Measurements from ENCODE around the gene ZNF839.
"Not testable (repeated sequence)": the region's sequence is repeated elsewhere in the genome, so short reads cannot be mapped to it uniquely, and the experiment has no call there.

Gene ZNF839

DNA sequence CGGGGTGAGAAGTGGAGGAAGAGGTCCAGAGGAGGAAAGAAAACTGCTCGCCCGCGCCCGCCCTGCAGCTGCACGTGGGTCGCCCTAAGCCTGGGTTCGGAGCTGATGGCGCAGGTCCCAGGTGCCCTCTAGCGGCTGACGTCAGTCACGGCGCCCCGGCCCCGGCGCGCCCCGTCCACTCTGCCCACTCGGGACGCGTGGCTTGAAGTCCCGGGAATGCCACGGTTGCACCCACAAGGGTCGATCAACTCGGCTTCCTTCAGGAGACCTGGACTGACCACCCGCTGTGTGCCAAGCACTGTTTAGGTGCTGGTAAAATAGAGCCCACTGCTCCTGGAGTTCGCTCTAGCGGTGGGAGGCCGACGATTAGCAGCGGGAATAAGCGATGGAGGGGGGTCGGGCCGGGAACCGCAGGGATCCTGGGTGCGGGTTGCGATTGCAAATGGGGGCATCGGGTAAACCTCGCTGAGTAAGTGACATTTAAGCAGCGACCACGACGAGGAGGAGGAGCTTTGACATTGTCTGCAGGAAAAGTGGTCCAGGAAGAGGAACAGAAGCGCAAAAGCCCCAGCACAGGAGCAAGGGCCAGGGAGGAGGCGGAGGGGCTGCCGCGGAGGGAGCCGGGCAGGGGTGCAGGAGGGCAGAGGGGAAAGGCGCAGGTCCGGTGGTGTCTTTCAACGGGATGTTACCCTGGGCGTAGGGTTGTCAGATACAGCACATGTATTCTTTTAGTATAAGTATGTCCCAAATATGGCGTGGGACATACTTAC is 5.1 kb upstream of the ZNF839 start:
- peak; percentile 58 for DNase-seq (ENCODE audit: low read depth)

DNA sequence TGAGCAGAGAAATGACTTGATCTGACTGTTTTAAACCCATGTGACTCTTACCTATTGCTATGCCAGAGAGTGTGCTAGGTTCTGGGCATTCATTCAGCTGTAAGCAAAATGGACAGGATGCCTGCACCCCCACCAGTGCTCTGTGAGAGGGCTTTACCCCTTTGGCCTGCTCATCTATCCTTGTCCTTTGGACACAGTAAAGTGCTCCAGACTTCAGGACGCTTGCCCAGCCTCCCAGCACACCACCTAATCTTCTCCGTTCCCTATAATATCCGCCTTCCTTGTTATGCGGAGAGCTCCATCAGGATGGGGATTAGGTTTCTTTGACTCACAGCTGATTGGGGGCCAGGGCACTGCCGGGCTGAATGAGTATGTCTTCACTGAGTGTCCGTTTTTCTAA is 4.4 kb upstream of the ZNF839 start:
- no peak for DNase-seq (ENCODE audit: low read depth)

DNA sequence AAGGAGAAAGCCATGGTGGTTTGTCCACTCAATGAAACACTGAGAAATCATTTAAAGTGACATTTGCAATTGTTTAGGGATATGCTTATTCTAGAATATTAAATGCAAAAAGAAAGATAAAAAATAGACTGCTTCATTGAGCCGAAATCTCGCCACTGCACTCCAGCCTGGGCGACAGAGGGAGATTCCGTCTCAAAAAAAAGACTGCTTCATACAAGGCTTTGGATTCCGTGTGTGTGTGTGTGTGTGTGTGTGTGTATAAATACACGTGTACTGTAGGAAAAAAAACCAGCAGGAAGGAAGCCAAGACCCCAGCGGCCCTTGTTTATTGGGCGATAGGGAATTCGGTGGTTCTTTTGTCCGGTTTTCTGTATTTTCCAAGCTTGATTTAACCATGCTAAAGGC is 3.2 kb upstream of the ZNF839 start:
- DNase-seq (ENCODE audit: low read depth): no peak

DNA sequence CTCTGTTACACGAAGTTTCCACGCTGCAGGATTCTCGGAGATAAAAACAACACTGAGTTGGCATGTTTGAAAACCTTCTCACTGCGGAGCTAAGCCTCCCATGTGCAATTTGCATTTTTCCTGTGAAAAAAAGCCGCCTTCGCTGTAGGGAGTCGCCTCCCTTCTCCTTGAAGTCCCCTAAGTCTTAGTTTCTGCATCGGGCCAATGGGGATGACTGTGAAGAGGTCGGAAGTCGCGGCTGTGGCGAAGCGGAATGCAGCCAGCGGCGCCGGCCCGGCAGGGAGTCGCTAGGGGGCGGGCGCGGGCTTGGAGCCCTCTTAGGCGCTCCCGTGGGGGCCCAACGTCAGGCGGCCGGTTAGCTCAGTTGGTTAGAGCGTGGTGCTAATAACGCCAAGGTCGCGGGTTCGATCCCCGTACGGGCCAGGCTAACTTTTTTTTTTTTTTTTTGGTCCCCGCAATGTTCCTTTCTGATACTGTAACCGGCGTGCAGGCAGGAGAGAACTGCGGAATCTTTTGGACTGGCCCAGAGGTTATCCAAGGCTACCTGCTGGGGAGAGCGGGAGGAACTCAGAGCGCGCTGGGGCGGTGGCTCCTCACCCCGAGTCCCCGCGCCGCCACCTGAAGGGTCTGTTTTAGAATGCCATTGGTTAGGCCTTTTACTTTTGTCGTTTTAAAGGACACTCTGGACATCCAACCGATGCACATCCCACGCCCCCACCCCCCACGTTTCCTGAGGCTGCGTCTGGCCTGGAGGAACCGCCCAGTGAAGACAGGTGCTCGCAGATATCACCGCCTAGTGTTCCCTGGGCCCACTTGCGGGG is 2.6 kb upstream of the ZNF839 start:
- peak; percentile 79 for DNase-seq (ENCODE audit: low read depth)

DNA sequence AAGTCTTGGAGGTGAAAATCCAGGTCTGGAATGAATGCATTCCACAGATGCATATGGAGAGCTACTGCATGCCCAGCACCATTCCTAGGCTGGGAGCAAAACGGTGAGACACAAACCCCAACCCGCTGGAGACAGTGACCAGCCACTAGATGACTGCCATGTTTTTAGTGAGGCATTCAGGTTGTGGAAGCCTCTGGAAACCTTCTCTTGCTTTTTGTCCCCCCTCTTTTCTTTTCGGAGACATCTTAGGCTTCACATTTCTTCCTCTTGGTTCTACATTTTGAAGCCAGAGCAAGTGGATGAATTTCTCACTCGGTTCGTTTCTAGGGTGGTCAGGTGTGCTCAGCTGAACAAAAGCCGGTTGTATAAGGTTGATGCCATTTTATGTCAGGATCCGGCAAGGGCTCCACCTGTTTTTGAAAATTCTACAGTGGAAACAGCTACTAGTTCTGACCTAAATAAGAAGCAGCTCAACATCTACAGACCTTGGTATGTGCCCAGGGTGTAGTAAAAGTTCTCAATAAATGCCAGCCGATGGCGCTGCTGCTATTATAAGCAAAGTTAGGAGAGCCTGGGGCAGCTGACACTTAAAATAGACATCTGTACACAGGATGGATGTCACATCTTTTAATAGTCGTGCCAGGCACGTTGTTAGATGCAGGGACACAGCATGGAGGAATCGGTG is 1.8 kb upstream of the ZNF839 start:
- no peak for DNase-seq (ENCODE audit: low read depth)

DNA sequence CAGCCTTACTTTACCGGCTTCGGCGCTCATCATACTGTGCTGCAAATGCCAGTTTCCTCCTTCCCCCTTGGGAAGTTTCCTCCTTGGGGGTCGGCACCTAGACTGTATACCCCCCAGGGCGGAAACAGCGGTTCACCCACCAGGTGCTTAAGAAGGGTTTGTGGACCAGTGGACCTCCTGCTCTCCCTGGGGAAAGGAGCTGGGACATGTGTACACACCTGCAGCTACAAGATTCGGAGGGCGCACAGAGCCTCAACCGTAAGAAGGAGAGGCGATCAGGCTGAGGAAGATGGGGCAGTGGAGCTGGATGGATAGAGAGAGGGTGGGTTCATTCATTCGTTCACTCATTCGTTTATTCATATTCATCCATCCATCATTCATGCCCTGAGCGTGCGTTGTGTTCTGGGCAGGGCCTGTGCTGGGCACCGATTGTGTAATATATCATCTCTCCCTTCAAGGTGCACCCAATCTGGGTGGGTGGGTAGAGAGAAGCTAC is 717 bp upstream of the ZNF839 start:
- DNase-seq (ENCODE audit: low read depth): no peak

DNA sequence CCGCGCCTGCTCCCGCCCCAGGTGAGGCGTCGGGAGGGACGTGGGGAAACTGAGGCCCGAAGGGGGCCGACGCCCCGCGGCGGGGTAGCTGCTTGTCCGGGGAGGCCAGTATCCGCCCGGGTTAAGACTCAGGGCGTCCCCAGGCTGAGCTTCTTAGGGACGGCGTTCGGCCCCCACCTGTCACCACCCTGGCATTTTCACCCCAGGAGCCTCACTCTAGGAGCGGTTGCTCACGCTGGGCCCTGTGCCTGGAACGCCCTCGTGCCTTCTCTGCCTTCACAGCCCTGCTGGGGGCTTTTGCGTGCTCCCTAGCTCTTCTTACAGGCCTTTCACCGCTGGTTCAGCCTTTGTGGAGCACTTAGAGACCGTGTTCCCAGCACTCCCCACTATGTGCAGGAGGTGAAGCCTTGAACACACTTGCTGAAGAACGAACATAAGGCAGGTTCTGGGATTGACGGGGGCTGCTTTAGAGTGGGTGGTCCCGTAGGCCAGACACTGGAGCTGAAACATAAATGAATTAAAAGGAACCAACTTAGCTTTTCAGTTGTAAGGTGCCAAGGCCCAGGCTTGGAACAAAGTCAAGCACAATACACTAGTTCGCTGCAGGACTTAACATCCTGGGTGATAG is 601 bp downstream of the ZNF839 start:
- no peak for DNase-seq (ENCODE audit: low read depth)

DNA sequence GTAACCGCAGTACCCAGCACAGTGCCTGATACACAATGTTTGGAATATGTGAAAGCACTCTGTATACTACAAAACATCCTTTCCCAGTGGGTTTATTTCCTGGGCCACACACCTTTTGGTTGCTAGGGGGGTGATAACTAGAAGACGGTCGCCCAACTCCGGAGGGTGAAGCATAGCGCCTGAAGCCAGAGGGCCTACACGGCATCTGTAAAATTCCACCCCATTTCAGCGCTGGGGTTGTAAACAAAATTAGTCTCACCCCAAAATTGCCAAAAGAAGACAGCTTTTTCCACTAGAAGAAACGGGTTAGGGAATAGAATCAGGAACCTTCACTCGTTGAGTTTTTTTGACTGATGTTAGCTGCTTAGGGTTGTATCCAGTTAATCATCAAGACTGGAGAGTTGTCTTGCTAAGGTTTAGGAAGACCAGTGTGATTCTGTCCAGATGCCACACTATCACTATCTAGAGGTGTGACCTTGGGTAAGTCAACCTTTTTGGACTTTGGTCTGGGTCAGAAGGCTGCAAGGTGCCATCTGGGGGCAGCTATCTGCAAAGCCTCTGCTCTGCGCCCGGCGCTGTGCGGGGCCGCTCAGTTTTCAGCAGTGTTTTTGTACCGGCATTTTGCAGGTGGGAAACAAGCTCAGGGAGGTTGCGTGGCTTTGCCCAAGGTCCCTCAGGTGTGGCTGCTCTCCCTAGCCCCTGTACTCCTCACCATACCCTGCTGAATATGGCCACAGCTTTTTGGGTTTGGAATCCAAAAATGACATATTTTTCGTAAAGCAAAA is 1.3 kb downstream of the ZNF839 start:
- no peak for DNase-seq (ENCODE audit: low read depth)

DNA sequence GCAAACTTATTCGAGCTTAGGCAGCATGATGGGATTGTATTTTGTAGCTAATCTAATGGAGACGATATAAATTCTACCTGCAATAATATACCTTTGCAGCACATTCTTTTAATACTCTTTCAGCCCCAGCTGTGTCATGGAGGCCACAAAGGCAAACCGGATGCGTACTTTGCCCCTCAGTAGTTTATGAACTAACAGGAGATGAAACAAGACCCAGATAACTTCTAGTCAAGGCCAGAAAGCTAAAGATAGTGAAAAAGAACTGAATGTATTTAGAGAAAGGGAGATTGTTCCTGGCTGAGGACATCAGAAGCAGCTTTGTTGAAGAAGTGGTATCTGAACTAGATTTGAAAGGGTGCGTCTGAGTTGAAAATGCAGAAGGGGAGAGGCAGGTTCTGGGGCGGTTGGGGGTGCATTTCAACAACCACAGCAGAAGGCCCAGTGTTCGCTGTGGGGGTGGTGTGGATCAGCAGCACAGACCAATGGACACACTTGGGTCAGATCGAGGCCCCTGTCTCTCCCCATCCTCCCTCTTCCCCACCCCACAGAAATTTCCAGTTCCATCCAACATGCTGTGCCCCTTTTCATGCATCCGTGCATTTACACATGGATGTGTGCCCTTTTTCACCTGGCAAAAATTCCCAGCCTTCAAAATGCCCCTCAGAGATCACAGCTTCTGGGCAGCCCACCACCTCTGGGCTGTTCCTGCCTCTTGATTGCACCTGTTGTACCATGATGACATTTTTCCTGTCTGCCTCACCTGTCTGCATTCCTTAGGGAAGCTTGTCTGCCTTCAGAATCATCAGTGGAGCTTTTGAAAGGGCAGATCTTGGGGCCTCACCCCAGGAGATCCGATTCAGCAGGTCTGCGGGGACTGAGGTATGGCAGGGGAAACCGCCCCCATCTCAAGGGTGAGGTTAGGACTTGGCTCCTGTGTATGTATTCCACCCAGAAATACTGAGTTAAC is 2.2 kb downstream of the ZNF839 start:
- DNase-seq (ENCODE audit: low read depth): no peak

DNA sequence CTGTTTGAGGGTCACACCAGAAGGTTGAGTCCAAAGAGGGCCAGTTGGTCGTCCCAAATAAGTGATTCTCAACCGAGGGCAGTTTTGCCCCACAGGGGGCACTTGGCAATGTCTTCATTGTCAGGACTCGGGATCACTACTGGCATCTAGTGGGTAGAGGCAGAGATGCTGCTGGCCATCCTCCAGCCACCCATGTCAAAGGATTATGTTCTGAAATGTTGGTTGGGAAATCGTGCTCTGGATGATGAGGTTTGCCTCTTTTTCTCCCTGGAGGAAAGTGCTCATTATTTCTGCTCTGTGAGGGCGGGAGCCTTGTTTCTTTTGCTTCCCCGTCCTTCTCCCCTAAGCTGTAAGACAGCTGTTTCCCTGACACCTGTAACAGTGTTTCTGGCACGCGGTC is 3.6 kb downstream of the ZNF839 start:
- peak; percentile 75 for DNase-seq (ENCODE audit: low read depth)

DNA sequence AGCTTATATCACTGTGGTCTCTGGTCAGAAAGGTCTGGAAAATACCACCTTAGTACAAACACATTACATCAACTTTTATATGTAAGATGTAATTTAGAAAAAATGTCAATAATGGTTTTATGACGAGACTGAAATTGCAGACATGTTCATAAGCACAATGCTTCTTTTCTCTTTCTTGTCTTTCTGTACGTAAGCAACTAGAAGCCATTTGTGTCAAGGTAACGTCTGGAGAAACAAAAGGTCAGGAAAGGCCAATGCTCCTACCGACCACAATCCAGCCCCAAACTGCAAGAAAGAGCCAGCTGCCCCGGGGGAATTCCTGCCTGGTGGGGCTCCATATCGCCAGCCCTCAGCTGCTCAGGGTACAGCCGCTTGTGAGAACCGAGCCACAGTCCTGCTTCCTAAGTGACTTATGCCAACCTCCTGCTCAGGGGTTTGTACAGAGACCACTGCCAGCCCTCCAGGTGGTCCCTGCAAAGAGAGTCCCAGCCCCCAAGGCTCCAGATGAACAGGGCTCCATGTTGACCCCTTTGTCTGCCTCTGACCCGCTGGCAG is 6.3 kb downstream of the ZNF839 start:
- DNase-seq (ENCODE audit: low read depth): no peak

DNA sequence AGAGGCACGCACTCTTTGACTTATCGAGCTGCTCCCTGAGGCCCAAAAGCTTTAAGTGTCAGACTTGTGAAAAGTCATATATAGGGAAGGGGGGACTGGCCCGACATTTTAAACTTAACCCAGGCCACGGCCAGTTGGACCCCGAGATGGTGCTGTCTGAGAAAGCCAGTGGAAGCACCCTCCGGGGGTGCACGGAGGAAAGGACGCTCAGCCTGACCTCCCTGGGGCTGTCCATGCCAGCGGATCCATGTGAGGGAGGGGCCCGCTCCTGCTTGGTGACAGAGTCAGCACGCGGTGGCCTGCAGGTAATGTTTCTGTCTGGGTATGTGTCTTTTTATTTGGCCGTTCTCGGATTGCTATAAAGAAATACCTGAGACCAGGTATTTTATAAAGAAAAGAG is 7.0 kb downstream of the ZNF839 start:
- DNase-seq (ENCODE audit: low read depth): no peak

DNA sequence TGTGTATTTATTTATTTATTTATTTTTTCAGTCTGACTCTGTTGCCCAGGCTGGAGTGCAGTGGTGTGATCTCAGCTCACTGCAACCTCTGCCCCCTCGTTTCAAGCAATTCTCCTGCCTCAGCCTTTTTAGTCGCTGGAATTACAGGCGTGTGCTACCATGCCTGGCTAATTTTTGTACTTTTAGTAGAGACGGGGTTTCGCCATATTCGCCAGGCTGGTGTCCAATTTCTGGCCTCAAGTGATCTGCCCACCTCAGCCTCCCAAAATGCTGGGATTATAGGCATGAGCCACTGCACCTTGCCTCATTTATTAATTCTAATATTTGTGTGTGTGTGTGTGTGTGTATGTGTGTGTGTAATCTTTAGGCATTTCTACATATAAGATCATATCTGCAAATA is 9.8 kb downstream of the ZNF839 start:
- not testable (repeated sequence) for DNase-seq (ENCODE audit: low read depth)

DNA sequence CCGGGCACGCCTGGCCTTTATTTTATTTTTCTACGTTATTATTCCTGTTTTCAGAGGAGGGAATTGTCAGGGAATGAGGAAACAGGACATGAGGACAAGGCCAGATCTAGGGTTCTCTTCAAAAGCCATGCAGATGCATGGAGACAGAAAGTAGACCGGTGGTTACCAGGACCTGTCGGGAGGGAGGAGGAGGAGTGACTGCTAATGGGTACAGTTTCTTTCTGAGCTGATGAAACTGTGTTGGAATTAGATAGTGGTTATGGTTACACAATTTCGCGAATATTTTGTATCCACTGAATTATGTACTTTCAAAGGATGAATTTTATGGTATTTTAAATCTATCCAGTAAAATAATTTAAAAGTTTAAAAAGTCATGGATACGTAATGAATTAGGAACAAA is 11.3 kb downstream of the ZNF839 start:
- DNase-seq (ENCODE audit: low read depth): no peak

DNA sequence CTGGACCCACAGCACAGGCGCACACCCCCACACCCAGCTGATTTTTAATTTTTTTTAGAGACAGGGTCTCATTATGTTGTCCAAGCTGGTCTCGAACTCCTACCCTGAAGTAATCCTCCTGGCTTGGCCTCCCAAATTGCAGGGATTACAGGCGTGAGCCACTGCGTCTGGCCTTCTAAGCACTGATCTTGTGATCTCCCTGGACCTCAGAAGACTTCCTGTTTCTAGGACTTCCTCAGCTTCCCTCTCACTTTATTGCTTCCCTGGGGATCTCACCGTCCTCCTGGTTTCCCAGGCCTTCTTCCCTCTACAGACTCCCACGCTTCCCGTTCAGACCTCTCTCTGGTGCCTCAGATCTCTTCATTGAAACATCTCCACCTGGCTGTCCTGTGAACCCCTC is 13.8 kb downstream of the ZNF839 start:
- DNase-seq (ENCODE audit: low read depth): no peak

DNA sequence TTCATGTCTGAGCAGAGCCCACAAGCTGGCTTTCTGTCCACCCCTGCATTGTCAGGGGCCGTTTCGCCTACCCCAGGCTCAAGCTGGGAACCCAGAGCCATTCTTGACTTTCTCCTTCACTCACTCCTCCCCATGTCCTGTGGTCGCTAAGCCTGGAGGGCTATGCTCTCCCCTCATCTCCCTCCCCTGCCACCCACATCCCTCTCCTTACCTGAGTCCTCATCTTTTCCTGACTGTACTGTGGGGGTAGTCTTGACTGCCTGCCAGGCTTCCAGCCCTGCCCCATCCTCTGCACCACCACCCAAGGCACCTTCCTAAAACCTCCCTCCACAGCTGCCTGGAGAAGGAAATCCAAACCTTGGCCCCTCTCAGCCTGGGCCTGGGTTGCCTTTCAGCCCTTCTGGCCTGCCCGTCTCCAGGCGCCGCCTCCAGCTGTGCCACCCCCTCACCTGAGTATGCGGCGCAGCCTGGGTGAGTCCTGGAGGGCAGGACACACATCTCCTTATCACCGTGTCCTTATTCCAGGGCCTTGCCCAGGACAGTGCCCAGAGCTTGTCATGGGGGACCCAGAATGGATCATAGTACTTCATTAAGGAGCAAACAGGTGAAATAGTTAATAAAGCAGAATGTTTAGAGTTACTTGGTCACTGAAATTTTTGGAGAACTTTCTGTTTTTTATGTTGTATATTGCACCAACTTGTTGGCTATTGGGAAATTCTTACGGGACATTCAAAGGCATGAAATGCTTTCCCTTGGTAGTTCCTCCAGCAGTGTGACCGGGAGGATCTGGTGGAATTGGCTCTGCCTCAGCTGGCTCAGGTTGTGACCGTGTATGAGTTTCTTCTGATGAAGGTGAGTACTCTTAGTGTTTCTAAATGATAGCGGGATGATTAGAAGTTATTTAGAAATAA is 14.5 kb downstream of the ZNF839 start:
- DNase-seq (ENCODE audit: low read depth): no peak

DNA sequence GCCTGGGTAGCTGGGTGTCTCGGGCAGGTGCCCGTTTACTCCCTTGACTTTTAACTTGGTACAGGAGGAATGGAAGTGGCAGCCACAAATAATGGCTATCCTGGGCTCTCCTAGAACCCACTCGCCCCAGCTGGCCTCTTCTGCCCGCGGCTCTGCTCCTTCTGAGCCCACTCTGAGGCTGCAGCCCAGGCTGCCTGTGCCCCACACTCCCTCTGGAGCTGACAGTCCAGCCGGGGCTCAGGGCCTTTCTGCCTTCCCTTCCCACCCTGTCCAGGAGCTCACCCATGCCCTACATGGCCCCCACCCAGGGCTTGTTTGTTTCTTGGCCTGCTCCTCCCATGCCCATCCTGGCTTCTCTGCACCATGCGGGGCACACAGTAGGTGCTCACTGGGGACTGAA is 15.6 kb downstream of the ZNF839 start:
- DNase-seq (ENCODE audit: low read depth): no peak

DNA sequence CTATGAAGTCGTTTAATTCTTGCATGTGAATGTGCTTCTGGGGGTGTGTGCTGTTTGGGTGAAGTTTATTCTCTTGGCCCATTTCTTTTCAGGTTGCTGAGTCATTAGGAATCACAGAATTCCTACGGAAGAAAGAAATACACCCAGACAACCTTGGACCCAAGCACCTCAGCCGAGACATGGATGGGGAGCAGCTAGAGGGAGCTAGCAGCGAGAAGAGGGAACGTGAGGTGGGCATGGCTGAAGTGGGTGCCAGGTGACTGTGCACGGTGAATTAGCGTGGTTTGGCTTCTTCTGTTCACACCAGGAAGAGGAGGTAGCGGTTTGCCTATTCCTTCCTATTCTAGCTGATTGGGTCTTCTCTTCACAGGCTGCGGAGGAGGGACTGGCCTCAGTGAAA is 19.2 kb downstream of the ZNF839 start:
- no peak for DNase-seq (ENCODE audit: low read depth)

DNA sequence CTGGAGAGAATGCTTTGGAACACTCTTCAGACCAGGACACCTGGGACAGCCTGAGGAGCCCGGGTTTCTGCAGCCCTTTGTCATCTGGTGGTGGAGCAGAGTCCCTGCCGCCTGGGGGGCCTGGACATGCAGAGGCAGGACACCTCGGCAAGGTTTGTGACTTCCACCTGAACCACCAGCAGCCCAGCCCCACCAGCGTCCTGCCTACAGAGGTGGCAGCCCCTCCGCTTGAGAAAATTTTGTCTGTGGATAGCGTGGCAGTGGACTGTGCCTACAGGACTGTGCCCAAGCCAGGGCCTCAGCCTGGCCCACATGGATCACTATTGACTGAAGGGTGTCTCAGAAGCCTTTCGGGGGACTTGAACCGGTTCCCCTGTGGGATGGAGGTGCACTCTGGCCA is 22.0 kb downstream of the ZNF839 start:
- DNase-seq (ENCODE audit: low read depth): no peak
